ENCODE data around the gene IAH1.

- TF ChIP-seq CTCF (IDR thresholded peaks at IDR 0.05) = no peak
- TF ChIP-seq POLR2A (IDR thresholded peaks at IDR 0.05) = no peak
These were observed 23.1 kb upstream of the IAH1 start for GRCh38 chr2:9451231-9451630.
